ENCODE data around the gene STX19.
"Not testable (repeated sequence)": the region's sequence is repeated elsewhere in the genome, so short reads cannot be mapped to it uniquely, and the experiment has no call there.

STX19 gene

GRCh38 chr3:93973131-93974126, 55.0 kb downstream of the STX19 start, which contains the start of gene PROS1:
TSS of gene PROS1 (minus strand) at chr3:93973896. CDS start at chr3:93973749, 147 bp downstream.
- peak; percentile 70 to 77 for DNase-seq

GRCh38 chr3:93969997-93970396, 58.4 kb downstream of the STX19 start:
- DNase-seq = no peak

- no peak for DNase-seq
Observed at GRCh38 chr3:93969443-93969842, 59.0 kb downstream of the STX19 start.

GRCh38 chr3:93965106-93965505, 63.3 kb downstream of the STX19 start:
- not testable (repeated sequence) for DNase-seq
